ENCODE results near the gene NTSR2.

Gene NTSR2

GRCh38 chr2:11697103-11697871, 27.3 kb upstream of the NTSR2 start:
- no peaks in the 10 kb centered on the region for H3K4me1 ChIP-seq (ENCODE audit: insufficient read depth, low read length)
- H3K9ac ChIP-seq (ENCODE audit: low read depth, low read length), result no peak overlapping the region
- H3K9me3 ChIP-seq (ENCODE audit: insufficient read depth, low read depth, low read length), result no peaks in the 10 kb centered on the region
- H3K36me3 ChIP-seq (ENCODE audit: insufficient read depth, low read depth, low read length), result no peaks in the 10 kb centered on the region
- H3K4me3 ChIP-seq (ENCODE audit: low read length), result no peak overlapping the region
- H3K27me3 ChIP-seq (ENCODE audit: insufficient read depth, low read length), result no peaks in the 10 kb centered on the region
- H3K27ac ChIP-seq (ENCODE audit: low read length), result no peak overlapping the region

GRCh38 chr2:11696736-11697102, 26.7 kb upstream of the NTSR2 start:
- no peak overlapping the region for H3K4me3 ChIP-seq (ENCODE audit: low read length)
- H3K36me3 ChIP-seq (ENCODE audit: insufficient read depth, low read depth, low read length), result no peaks in the 10 kb centered on the region
- no peak overlapping the region for H3K9ac ChIP-seq (ENCODE audit: low read depth, low read length)
- H3K9me3 ChIP-seq (ENCODE audit: insufficient read depth, low read depth, low read length), result no peaks in the 10 kb centered on the region
- no peaks in the 10 kb centered on the region for H3K27me3 ChIP-seq (ENCODE audit: insufficient read depth, low read length)
- H3K4me1 ChIP-seq (ENCODE audit: insufficient read depth, low read length), result no peaks in the 10 kb centered on the region
- H3K27ac ChIP-seq (ENCODE audit: low read length), result no peak overlapping the region

- Histone ChIP-seq H3K9me3 (ENCODE audit: insufficient read depth, low read depth, low read length) (no peaks in the 10 kb centered on the region), H3K4me1 (ENCODE audit: insufficient read depth, low read length) (no peaks in the 10 kb centered on the region), H3K36me3 (ENCODE audit: insufficient read depth, low read depth, low read length) (no peaks in the 10 kb centered on the region), H3K27me3 (ENCODE audit: insufficient read depth, low read length) (no peaks in the 10 kb centered on the region), H3K4me3 (ENCODE audit: low read length) (no peak overlapping the region), H3K27ac (ENCODE audit: low read length) (no peak overlapping the region), H3K9ac (ENCODE audit: low read depth, low read length) (no peak overlapping the region)
These were observed 25.6 kb upstream of the NTSR2 start for GRCh38 chr2:11695576-11695975.

- peaks cover 2% of the 10 kb centered on the region; the same call in 1 of the 2 replicates for H3K27me3 ChIP-seq (ENCODE audit: insufficient read depth, low read length)
These were observed 23.0 kb upstream of the NTSR2 start for GRCh38 chr2:11692966-11693521.

DNA sequence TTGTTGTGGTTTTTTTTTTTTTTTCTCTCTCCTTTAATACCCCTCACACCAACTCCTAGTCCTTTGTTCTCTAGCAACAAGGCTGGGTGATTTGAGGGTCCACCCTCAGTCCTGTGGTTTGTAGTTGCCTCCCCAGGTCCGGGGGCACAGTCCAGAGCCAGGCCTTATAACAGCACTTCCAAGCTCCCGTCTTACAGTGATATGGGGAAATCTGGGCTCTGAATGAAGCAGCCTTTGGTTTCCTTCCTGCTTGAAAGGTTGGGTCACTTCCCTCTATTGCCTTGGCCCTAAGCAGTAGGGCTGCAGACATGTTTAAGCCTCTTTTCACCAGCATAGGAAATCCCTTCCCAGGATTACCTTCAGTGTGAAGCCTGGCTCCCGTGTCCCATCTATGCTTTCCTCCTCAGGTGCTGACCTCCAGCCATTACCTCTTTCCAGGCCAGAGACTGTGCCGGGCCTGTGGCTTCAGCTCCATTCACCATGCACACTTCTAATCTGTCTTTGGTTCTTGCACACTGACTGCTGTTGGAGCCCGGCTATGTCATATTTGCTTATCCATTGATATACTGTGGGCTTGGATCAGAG, 21.2 kb upstream of the NTSR2 start:
- Histone ChIP-seq H3K27me3 (ENCODE audit: insufficient read depth, low read length) (peaks cover 10% of the 10 kb centered on the region; the same call in 1 of the 2 replicates), H3K9me3 (ENCODE audit: insufficient read depth, low read depth, low read length) (no peaks in the 10 kb centered on the region), H3K9ac (ENCODE audit: low read depth, low read length) (no peak overlapping the region), H3K27ac (ENCODE audit: low read length) (no peak overlapping the region), H3K4me3 (ENCODE audit: low read length) (no peak overlapping the region), H3K4me1 (ENCODE audit: insufficient read depth, low read length) (peaks cover 6% of the 10 kb centered on the region; the same call in 1 of the 2 replicates), H3K36me3 (ENCODE audit: insufficient read depth, low read depth, low read length) (no peaks in the 10 kb centered on the region)

More at GRCh38 chr2:11692966-11693521, 23.0 kb upstream of the NTSR2 start:
- H3K36me3 ChIP-seq (ENCODE audit: insufficient read depth, low read depth, low read length), result no peaks in the 10 kb centered on the region
- H3K9ac ChIP-seq (ENCODE audit: low read depth, low read length), result no peak overlapping the region
- peaks cover 2% of the 10 kb centered on the region; the same call in 1 of the 2 replicates for H3K4me1 ChIP-seq (ENCODE audit: insufficient read depth, low read length)
- no peak overlapping the region for H3K27ac ChIP-seq (ENCODE audit: low read length)
- no peaks in the 10 kb centered on the region for H3K9me3 ChIP-seq (ENCODE audit: insufficient read depth, low read depth, low read length)
- H3K4me3 ChIP-seq (ENCODE audit: low read length), result no peak overlapping the region

DNA sequence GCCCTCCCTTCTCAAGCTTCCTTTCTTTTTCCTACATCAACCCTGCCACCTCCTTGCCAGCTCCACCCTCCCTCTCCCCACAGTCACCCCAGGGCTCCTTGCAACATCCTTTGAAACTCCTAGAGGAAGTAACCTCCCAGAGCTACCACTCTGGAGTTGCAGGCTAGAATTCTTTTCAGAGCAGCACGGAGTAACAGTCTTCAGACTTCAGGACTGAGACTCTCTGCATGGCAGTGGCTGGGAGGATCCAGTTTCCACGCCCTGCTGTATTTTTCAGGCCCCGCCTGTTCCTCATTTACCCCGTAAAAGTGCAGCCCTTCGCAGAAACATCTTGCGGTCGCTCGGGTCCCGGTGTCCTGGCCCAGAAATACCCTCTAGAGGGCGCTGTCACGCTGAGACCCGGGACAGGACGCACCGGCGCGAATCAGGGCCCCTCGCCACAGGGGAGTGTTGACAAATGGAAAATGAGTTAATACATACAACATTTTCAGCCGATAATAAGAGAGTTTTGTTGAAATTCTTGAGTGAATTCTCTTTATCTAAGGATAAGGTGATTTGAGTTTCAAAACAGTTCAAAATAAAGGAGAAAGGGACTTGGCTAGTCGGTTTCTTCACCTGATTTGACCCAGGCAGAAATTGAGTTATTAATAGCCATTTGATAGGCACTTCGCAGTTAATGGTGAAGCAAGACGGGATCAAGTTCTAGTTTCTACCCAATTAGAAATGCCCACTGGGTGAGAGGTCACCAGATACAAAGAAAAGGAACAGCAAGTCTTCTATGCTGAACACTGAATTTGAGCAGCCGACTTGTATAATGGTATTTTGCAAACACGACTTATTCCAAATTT, 18.5 kb upstream of the NTSR2 start:
- Histone ChIP-seq H3K27me3 (ENCODE audit: insufficient read depth, low read length) (peaks cover 16% of the 10 kb centered on the region), H3K4me1 (ENCODE audit: insufficient read depth, low read length) (peaks cover 6% of the 10 kb centered on the region; the same call in 1 of the 2 replicates), H3K9ac (ENCODE audit: low read depth, low read length) (peak overlapping the region; percentile 14; the same call in 1 of the 2 replicates), H3K27ac (ENCODE audit: low read length) (no peak overlapping the region), H3K36me3 (ENCODE audit: insufficient read depth, low read depth, low read length) (no peaks in the 10 kb centered on the region), H3K9me3 (ENCODE audit: insufficient read depth, low read depth, low read length) (no peaks in the 10 kb centered on the region), H3K4me3 (ENCODE audit: low read length) (peak overlapping the region; percentile 51; the same call in 1 of the 2 replicates)

DNA sequence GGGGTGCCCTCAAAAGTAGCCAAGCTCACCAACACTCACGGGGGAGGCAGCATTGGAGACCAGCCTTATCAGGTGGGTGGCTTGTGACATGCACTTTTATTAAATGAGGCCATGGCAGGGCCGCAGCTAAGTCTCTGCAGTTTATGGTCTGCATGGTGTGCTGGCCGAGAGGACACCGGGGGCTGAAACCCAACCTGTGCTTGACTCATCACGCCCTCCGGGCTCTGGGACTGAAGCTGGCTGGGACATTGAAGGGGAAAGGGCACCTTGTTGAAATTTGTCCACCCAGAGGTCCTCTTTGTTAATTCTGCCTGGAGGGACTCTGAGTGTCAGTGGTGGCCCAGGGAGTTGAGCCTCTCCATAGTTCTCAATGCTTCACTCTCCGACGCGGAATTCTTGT, 17.7 kb upstream of the NTSR2 start:
- Histone ChIP-seq H3K4me1 (ENCODE audit: insufficient read depth, low read length) (peaks cover 6% of the 10 kb centered on the region; the same call in 1 of the 2 replicates), H3K27me3 (ENCODE audit: insufficient read depth, low read length) (peaks cover 16% of the 10 kb centered on the region), H3K36me3 (ENCODE audit: insufficient read depth, low read depth, low read length) (no peaks in the 10 kb centered on the region), H3K9me3 (ENCODE audit: insufficient read depth, low read depth, low read length) (no peaks in the 10 kb centered on the region), H3K9ac (ENCODE audit: low read depth, low read length) (no peak overlapping the region), H3K4me3 (ENCODE audit: low read length) (peak overlapping the region; percentile 51; the same call in 1 of the 2 replicates), H3K27ac (ENCODE audit: low read length) (no peak overlapping the region)

DNA sequence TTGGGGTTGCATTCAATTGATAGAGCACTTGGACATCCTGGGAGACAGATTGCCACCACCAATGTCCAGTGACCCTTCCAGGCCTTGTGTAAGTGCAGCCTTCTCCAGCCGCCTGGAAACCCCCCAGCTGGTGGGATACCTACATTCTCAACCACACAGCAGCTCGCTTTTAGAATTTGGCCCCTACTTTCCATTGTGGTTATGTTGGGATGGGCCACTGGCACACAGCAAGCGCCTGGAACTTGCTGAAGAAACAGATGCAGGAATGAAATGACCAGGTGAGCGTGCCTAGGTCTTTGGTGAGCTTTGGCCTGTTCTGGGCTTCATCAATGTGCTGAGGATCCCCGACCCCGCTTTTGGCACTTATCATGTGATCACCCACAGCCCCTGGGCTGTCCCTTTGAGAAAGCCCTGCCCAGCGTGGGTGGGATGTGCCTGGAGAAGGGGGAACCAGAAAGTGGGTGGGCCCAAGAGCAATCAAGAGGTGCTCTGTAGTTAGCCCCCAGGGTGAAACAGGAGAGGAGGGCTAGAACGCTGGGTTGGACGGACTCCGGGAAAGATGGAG, 16.0 kb upstream of the NTSR2 start:
- Histone ChIP-seq H3K9me3 (ENCODE audit: insufficient read depth, low read depth, low read length) (no peaks in the 10 kb centered on the region), H3K4me3 (ENCODE audit: low read length) (no peak overlapping the region), H3K9ac (ENCODE audit: low read depth, low read length) (no peak overlapping the region), H3K27ac (ENCODE audit: low read length) (no peak overlapping the region), H3K27me3 (ENCODE audit: insufficient read depth, low read length) (peaks cover 16% of the 10 kb centered on the region), H3K4me1 (ENCODE audit: insufficient read depth, low read length) (peaks cover 6% of the 10 kb centered on the region; the same call in 1 of the 2 replicates), H3K36me3 (ENCODE audit: insufficient read depth, low read depth, low read length) (no peaks in the 10 kb centered on the region)

DNA sequence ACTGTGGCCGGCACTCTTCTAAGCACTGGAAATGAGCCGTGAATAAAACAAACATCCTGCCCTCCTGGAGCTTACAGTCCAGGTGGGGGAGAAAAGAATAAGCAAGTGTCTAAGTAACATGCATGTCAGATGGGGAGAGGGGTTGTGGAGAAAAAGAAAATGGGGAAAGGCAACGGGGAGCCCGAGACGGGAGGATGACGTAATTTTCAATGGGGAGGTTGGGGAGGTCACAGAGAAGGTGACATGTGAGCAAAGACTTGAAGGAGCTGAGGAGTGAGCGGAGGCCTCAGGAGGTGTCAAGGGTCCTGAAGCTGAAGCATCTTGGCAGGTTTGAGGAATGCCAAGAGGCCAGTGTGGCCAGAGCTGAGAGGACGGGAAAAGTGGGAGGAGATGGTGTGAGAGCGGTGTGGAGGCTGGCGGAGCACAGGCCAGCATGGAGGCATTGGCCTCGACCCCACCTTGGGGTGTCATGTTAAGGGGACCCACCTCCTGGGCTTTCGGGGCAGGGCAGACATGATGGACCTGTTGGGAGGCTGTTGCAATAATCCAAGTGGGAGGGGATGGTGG, 15.0 kb upstream of the NTSR2 start:
- H3K9me3 ChIP-seq (ENCODE audit: insufficient read depth, low read depth, low read length), result no peaks in the 10 kb centered on the region
- no peak overlapping the region for H3K9ac ChIP-seq (ENCODE audit: low read depth, low read length)
- H3K4me1 ChIP-seq (ENCODE audit: insufficient read depth, low read length), result peaks cover 6% of the 10 kb centered on the region; the same call in 1 of the 2 replicates
- no peak overlapping the region for H3K4me3 ChIP-seq (ENCODE audit: low read length)
- peaks cover 16% of the 10 kb centered on the region for H3K27me3 ChIP-seq (ENCODE audit: insufficient read depth, low read length)
- no peaks in the 10 kb centered on the region for H3K36me3 ChIP-seq (ENCODE audit: insufficient read depth, low read depth, low read length)
- no peak overlapping the region for H3K27ac ChIP-seq (ENCODE audit: low read length)

DNA sequence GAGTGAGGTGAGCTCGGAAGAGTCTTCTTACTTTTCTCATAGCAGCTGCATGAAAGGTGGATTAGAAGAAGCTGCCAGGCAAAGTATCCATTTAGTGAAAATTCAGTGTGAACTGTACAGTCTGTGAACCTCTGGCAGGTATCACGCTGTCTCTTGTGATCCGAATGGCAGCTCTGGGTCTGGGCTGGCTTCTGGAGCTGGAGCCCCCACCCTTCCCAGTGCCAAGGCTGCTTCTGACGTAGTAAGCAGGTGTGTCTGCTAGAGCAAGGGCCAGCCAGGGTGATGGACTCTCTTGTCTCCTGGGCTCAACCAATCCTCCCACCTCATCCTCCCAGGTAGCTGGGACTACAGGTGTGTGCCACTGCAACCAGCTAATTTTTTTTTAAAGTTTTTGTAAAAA, 14.0 kb upstream of the NTSR2 start:
- Histone ChIP-seq H3K27me3 (ENCODE audit: insufficient read depth, low read length) (peaks cover 16% of the 10 kb centered on the region), H3K4me3 (ENCODE audit: low read length) (no peak overlapping the region), H3K4me1 (ENCODE audit: insufficient read depth, low read length) (peaks cover 6% of the 10 kb centered on the region; the same call in 1 of the 2 replicates), H3K36me3 (ENCODE audit: insufficient read depth, low read depth, low read length) (no peaks in the 10 kb centered on the region), H3K9ac (ENCODE audit: low read depth, low read length) (no peak overlapping the region), H3K27ac (ENCODE audit: low read length) (no peak overlapping the region), H3K9me3 (ENCODE audit: insufficient read depth, low read depth, low read length) (no peaks in the 10 kb centered on the region)

DNA sequence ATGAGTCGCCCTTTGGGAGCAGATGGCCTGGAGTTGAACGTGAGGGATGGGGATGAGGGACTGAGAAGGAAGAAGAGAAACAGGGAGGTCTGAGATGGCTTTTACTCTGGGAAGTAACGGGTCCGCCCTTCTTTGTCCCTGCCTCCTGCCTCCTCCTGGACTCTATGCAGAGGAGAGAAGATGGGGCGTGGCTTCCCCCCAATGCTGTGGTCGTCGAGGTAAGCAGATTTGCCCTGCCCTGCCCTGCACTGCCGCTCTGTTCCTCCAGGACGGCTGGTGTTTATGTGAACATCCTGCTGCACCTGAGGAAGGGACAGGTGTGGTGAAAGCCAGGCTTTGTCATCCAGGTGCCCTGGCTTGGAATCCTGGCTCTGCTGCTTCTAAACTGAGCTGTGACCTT, 13.5 kb upstream of the NTSR2 start:
- no peak overlapping the region for H3K4me3 ChIP-seq (ENCODE audit: low read length)
- H3K27ac ChIP-seq (ENCODE audit: low read length), result no peak overlapping the region
- no peaks in the 10 kb centered on the region for H3K9me3 ChIP-seq (ENCODE audit: insufficient read depth, low read depth, low read length)
- H3K36me3 ChIP-seq (ENCODE audit: insufficient read depth, low read depth, low read length), result no peaks in the 10 kb centered on the region
- H3K27me3 ChIP-seq (ENCODE audit: insufficient read depth, low read length), result peaks cover 16% of the 10 kb centered on the region
- no peak overlapping the region for H3K9ac ChIP-seq (ENCODE audit: low read depth, low read length)
- H3K4me1 ChIP-seq (ENCODE audit: insufficient read depth, low read length), result peaks cover 6% of the 10 kb centered on the region; the same call in 1 of the 2 replicates

Data from iPS-20b (cell line).